Right ventricle myocardium inferior (tissue), 1 donor: Measurements from ENCODE around the gene SCARB2. TPM values are rescaled to one million over a fixed set of nuclear protein-coding genes. Genes with fewer than 3 reads are reported as not detected.
A peak's percentile ranks its signal among the peaks of the same experiment; 100 is the strongest.

Experiments used
- ATAC-seq: fragments of 200-7000 bp; cut with Tn5 transposase; one replicate; pipeline ENCODE4 v1.9.1; 2020; ENCODE audit warnings: mild to moderate bottlenecking, moderate library complexity
- DNase-seq: peaks from one replicate; pipeline ENCODE4 v3.0.0; 2021; ENCODE audit errors: missing footprints
- intact Hi-C: fragments of 100-400 bp; cut with DNase I; formaldehyde crosslinking; loops from one replicate; pipeline ENCODE4 v1.11.0; 2022
- total RNA-seq: library from RNA; stranded (reverse); fragmentation: NEBNext Ultra II Directional; extraction: Animal tissue kit (Norgen Biotek cat#: 25700); gene quantifications from one replicate; pipeline ENCODE4 v1.2.1, GENCODE V29; 2021
- donor health status: DM: no; HTN: yes; CAD: no; lungs with severe emphysema.

SCARB2 gene
- total RNA-seq, 1 donor from 2014 or later: 102 TPM

DNA sequence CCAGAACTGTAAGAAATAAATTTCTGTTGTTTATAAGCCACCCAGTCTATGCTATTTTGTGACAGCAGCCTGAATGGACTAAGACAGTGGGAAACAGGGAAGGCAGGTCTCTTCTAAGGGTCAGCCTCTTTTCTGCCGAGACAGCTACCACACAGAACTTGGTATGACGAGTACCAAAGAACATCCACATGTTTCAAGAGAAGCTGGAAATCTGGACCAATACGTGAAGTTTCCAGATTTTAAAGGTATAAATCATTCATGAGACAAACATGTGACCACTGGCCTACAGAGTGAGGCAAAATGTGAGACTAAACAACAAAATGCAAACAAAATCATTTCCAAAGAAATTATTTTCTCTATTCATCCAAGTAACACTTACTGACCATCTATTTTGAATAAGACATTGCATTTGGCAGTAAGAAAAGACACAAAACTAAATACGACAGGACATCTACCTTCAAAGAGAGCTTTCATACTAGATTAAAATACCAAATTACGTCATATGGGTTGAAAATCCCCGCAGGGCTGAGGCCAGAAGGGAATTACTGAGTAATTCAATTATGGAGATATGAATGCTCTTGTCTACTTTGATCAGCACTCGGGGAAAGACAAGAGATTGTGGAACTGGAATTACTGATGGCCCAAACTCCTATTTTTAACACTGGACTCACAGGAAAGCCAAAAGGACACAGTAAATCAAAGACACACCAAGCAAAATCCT is 7.2 kb downstream of the SCARB2 start:
- intact Hi-C loops: no loop called here
- no peak for DNase-seq
- no peak for ATAC-seq

GRCh38 chr4:76205476-76205875 is 8.1 kb downstream of the SCARB2 start:
- DNase-seq: no peak

DNA sequence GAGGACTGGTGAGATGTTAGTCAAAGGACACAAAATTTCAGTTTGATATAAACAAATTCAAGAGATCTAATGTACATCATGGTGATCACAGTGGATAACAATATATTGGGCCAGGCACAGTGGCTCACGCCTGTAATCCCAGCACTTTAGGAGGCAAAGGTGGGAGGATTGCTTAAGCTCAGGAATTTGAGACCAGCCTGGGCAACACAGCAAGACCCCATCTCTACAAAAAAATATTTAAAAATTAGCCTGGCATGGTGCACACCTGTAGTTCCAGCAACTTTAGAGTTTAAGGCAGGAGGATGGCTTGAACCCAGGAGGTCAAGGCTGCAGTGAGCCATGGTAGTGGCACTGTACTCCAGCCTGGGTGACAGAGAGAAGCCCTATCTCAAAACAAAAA is 8.7 kb downstream of the SCARB2 start:
- ATAC-seq: no peak
- intact Hi-C loops: no loop called here
- DNase-seq: no peak

More at GRCh38 chr4:76205476-76205875, 8.1 kb downstream of the SCARB2 start:
- intact Hi-C loops: no loop called here
- no peak for ATAC-seq

DNA sequence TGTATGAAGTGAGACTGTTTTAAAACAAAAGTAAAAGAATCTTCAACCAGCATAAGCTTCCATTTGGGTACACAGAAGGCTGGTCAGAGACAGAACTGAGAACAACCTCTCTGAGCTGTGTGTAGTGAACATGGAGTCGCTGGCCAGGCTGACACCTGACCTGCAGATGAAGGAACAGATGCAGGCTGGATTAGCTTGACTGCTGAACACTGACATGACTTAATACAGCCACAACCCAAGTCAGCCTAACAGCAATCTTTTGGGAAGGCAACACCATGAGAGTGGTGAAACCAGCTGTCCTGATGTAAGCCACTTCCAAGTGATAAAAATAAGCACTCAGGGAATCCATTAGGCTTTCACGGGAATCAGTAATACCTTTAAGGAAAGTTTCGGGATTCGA is 10.1 kb downstream of the SCARB2 start:
- intact Hi-C loops: no loop called here

DNA sequence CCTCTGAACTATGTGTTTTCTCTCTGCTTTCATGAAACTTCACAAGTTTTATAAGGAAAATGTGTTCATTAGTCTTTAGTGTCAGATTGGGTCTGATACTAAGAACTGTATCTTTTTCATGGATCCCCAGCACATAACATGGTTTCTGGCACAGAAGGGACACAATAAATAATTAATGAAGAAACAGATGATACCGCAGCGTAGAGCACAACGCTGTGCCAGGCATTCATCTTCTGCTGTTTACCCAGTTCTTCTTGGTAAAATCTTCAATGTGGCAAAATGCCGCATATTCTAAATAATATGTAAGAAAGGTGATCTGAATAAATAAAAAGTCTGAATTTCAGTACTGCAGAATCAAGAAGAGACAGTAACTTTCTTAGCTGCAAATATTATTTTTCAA is 12.3 kb downstream of the SCARB2 start:
- DNase-seq: no peak
- intact Hi-C loops: no loop called here
- no peak for ATAC-seq

More for the DNA sequence above, 10.1 kb downstream of the SCARB2 start:
- ATAC-seq (no peak), DNase-seq (no peak)

DNA sequence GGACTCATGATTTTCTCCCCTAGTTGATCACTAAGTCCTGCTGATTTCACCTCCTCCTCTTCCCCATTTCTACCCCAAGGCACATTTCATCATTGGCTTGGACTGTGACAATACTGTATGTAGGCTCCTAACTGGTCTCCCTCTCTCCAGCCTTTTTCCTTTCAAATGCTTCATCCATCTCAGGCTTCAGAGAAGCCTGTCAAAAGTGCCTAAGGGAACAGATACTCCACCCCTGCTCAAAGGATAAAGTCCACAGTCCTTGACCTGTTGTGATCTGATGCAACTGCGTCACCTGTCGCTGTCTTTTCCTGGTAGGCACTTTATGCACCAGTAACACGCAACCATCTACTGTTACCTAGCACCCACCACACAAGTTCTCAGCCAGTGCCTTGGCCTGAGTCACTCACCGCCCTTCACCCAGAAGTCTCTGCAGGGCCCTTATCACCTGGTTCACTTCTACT is 12.8 kb downstream of the SCARB2 start:
- ATAC-seq (no peak), DNase-seq (no peak)
- intact Hi-C loops: no loop called here

DNA sequence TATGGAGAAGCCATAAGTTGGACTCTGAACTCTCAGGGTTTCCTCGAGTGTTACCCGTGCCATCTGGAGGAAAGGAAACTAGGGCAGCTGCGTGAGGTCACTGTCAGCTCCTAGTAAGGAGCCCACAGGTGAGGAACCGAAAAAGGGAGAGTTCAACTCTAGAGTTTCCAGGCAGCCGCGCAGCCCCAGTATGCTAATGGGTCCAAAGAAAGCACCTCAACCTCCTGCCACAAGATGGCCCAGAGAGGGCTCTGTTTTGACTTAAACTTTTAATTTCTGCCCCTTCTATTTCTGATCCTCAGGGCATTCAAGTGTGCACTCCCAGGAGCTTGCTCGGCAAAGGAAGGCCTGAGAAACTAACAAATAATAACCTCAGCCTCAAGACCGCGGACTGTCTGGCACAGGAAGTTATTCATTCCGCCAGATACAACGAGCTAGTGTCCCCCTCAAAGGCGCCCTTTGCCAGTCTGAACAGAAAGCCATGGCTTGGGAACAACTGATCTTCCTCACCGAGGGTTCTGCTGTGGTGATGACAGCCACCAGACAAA is 13.9 kb downstream of the SCARB2 start:
- intact Hi-C loops: loop anchor here (2.0 kb wide), 1 partner anchor 13 kb away; the partner anchor contains the start of gene SCARB2
- ATAC-seq (peak; percentile 35), DNase-seq (peak; percentile 67)

DNA sequence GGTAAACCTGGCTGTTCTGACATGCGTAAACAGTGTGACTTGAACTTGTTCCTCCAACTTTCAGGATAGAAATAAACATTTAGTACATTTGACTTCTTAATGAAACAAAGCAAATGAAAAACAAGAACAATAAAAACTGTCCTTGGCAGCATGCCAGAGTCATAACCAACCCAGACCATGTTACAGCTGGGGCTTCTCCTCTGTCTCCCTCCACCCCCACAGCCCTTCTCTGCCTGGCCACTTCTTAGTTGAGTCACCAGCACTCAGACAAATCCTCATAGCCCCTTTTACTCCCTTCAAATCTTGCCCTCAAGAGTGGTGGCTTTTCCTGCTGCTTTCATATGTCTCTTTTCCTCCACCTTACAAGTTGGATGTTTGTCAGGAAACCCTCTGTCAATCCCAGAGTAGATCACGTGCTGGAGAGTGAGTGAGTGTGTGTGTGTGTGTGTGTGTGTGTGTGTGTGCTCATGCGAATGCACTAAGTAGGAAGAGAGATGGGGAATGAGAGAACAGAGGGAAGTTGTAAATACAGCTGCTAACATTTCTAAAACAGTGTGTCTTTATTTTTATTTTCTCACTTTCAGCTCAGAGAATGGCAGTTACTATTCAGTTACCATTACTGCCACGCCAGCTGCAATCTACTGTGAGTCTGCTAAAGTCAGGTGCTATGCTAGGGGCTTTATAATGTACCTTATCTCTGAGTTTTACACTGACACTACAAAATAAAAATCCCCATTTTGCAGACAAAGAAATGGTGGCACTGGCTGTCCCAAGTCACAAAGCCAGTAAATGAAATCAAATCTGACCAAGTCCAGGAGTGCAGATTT is 15.0 kb downstream of the SCARB2 start:
- intact Hi-C loops: loop anchor here (2.0 kb wide), 1 partner anchor 14 kb away; the partner anchor contains the start of gene SCARB2
- DNase-seq (peak; percentile 68), ATAC-seq (peak; percentile 67)

DNA sequence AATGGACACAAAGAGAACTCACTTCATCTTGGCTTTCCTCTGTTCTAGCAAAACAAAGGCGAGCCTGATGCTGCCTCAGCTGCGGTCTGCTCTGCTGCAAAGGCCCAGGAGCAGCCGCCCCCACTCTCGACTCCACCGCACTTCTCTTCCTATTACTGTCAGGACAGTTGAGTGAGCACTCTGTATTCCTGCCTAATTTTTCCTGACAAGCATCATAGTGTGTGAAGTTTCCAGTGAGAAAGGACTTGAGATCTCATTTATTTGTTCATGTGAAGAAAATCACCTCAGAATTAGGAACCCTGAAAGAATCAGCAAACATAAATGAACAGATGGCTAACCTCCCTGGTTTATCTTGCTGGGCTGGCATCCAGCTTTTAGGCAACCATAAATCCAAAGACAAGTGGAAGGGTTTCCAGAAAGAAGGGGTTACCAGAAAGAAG is 15.6 kb downstream of the SCARB2 start:
- DNase-seq: peak; percentile 63
- ATAC-seq: peak; percentile 45
- intact Hi-C loops: loop anchor here (2.0 kb wide), 1 partner anchor 15 kb away; the partner anchor contains the start of gene SCARB2

DNA sequence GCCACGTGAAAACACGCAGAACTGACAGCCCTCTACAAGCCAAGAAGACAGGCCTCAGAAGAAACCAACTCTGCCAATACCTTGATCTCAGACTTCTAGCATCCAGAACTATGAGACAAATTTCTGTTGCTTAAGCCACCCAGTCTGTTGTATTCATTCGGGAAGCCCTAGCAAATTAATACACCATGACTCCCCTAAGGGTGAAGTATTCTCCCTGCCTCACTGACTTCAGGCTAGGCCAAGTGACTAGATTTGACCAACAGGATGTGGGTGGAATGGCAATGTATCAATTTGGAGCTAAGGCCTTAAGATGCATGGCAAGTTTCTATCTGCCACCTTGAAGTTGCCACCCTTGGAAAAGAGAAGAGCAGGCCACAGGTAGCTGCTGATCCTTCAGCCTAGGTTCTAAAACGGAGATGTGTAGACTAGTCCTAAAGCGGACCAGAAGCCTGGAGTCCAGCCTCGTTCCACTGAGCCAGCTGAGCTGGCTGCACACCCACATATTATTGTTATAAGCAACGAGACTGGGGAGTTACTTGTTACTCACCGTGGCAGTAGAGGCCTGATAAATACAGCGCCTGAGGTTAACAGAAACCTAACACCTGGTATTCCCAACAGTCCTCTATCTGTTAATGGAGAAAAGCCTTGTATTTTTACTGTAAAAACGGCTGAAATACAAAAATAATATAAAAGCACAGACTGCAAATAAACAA is 16.4 kb downstream of the SCARB2 start:
- ATAC-seq (no peak), DNase-seq (no peak)
- intact Hi-C loops: no loop called here

GRCh38 chr4:76196376-76196775 is 17.2 kb downstream of the SCARB2 start:
- intact Hi-C loops: no loop called here
- no peak for DNase-seq
- no peak for ATAC-seq

DNA sequence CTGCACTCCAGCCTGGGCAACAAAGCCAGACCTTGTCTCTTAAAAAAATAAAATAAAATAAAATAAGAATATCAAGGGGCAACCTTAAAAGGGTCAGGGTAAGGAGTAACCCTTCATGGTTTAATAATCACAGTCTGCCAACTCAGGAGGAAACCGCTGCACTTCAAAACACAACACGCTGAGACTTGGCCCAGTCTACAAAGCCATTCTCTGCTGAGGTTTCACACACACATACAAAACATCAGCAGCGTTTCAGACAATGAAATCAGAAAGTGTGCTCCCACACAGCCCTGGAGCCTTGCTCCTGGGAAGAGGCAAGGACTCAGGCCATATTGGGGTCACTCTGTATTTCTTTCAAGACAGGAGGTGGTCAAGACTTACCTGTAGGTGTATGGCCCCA is 18.3 kb downstream of the SCARB2 start:
- DNase-seq (no peak), ATAC-seq (no peak)
- intact Hi-C loops: no loop called here

GRCh38 chr4:76194325-76194724 is 19.3 kb downstream of the SCARB2 start:
- intact Hi-C loops: no loop called here
- DNase-seq: no peak
- peak; percentile 76 for ATAC-seq

GRCh38 chr4:76192236-76192635 is 21.4 kb downstream of the SCARB2 start:
- ATAC-seq (no peak), DNase-seq (no peak)
- intact Hi-C loops: no loop called here

GRCh38 chr4:76188557-76188956 is 25.1 kb downstream of the SCARB2 start:
- intact Hi-C loops: loop anchor here (10.0 kb wide), 2 partner anchors 66 to 236 kb away; partner anchors contain the start of genes CCDC158 and FAM47E
- ATAC-seq (no peak), DNase-seq (no peak)

GRCh38 chr4:76188149-76188548 is 25.5 kb downstream of the SCARB2 start:
- intact Hi-C loops: loop anchor here (10.0 kb wide), 2 partner anchors 67 to 237 kb away; partner anchors contain the start of genes CCDC158 and FAM47E
- DNase-seq (no peak), ATAC-seq (no peak)

DNA sequence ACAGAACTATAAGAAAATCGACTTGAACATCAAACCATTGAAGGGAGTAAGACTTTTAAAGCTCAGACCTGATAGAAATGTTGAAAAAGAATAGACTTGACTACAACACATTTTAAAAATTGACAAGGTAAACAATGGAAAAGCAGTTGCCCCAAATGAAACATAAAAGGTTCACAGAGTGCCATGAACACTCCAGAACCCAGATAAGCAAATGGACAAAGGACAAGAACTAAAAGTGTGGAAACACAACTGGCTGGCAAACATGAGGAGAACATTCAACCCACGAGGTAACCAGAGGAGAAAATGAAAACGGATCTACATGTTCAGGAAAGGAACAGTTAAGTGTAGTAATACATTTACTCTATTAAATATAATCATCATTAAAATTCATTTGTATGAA is 26.5 kb downstream of the SCARB2 start:
- intact Hi-C loops: loop anchor here (10.0 kb wide), 2 partner anchors 68 to 238 kb away; partner anchors contain the start of genes CCDC158 and FAM47E
- ATAC-seq (no peak), DNase-seq (no peak)

DNA sequence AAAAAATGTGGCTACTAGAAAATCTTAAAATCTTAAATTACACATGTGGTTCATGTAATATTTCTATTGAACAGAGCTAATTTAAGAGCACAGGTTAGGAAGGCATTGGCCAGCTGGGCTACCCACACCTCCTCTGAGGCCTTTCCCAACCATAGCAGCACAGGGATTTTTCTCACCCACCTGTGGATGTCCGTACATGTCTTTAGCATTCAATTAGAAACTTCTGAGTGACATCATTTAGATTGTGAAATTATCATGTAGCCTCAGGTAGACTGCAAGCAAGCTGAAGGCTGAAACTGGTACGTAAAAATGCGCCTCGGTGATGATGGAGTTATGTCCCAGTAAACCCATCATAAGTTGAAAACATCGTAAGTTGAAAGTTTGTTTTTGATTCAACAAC is 31.2 kb downstream of the SCARB2 start:
- DNase-seq (no peak), ATAC-seq (no peak)
- intact Hi-C loops: loop anchor here (10.0 kb wide), 2 partner anchors 72 to 242 kb away; partner anchors contain the start of genes CCDC158 and FAM47E
